ENCODE results near the gene ZNF648.

GRCh38 chr1:182054698-182055326 lies 6.7 kb downstream of the ZNF648 start:
- TF ChIP-seq POLR2A (IDR thresholded peaks at IDR 0.05; ENCODE audit: extremely low read depth, insufficient read length): no peak
- peak; percentile 81 for TF ChIP-seq CTCF (IDR thresholded peaks at IDR 0.05; ENCODE audit: low read depth, low read length)
- no peak for TF ChIP-seq MAX (IDR thresholded peaks at IDR 0.05; ENCODE audit: low read depth, low read length)
- TF ChIP-seq MYC (IDR thresholded peaks at IDR 0.05; ENCODE audit: low read depth, low read length): no peak

All from NB4 (cell line).